Testis (tissue), 3 donors: ENCODE measurements around the gene MARVELD2. TPM values are rescaled to one million over a fixed set of nuclear protein-coding genes. Genes with fewer than 3 reads are reported as not detected.
A peak's percentile ranks its signal among the peaks of the same experiment; 100 is the strongest.
"Not testable (repeated sequence)": the region's sequence is repeated elsewhere in the genome, so short reads cannot be mapped to it uniquely, and the experiment has no call there.

Source experiments
- DNase-seq: peaks from one replicate; pipeline ENCODE4 v3.0.0-alpha.2; 2019
- H3K27ac ChIP-seq, 2 donors: fragments of 200-600 bp; sonication (generic); one replicate each; pipeline ENCODE4 v1.5.1; 2019
- H3K27me3 ChIP-seq: fragments of 200-600 bp; sonication (generic); one replicate; pipeline ENCODE4 v1.5.1; 2019
- H3K36me3 ChIP-seq: fragments of 200-600 bp; sonication (generic); one replicate; pipeline ENCODE4 v1.5.1; 2017; ENCODE audit warnings: low read depth; ENCODE audit errors: missing control alignments
- H3K4me1 ChIP-seq: fragments of 200-600 bp; sonication (generic); one replicate; pipeline ENCODE4 v1.5.1; 2019
- H3K4me3 ChIP-seq, 2 donors: fragments of 200-600 bp; sonication (generic); one replicate each; pipeline ENCODE4 v1.5.1; 2017 to 2019
- H3K9me3 ChIP-seq: fragments of 200-600 bp; sonication (generic); one replicate; pipeline ENCODE4 v1.5.1; 2017
- POLR2A ChIP-seq: fragments of 450-650 bp; IDR thresholded peaks from one replicate; pipeline ENCODE4 v1.6.1; 2017; ENCODE audit warnings: antibody characterized with exemption, mild to moderate bottlenecking, moderate library complexity
- whole genome bisulfite sequencing, 2 donors: methylation state at CpG; one replicate each; pipeline ENCODE4 v1.1.5; 2018; 5-methylcytosine and 5-hydroxymethylcytosine counted together
- intact Hi-C: fragments of 100-400 bp; cut with DNase I; formaldehyde crosslinking; loops from one replicate; pipeline ENCODE4 v1.15.1; 2023; ENCODE audit warnings: low total_unique reads
- polyA plus RNA-seq: library from polyadenylated mRNA; stranded (reverse); fragments of 350-450 nt; fragmentation: Illumina TruSeq; extraction: RNeasy Lipid Tissue Mini Kit (QIAGEN cat#74804); gene quantifications from one replicate; pipeline ENCODE4 v1.2.3, GENCODE V29; 2014; ENCODE audit warnings: low read depth, low replicate concordance; ENCODE audit not compliant: insufficient read depth
- total RNA-seq, 2 donors: library from RNA; depleted of rRNA; stranded (reverse); fragments of >200 nt; gene quantifications; one replicate each; pipeline ENCODE4 v1.2.3, GENCODE V29; 2016
- TF ChIP-seq, protein P1 (sequence below), 3 experiments: fragments of 450-650 bp in 2 of 3; fragments of 200-600 bp in 1 of 3; sonication (generic) in 1 of 3; IDR thresholded peaks; one replicate each; pipeline ENCODE4 v1.5.1; 2016 to 2019; ENCODE audit warnings: antibody characterized with exemption in 3 of 3, mild to moderate bottlenecking in 2 of 3, moderate library complexity in 1 of 3

The MARVELD2 gene
- total and polyA plus RNA-seq, 3 donors from 2014 or later = 5.5 to 6.9 (median 5.9) TPM

DNA sequence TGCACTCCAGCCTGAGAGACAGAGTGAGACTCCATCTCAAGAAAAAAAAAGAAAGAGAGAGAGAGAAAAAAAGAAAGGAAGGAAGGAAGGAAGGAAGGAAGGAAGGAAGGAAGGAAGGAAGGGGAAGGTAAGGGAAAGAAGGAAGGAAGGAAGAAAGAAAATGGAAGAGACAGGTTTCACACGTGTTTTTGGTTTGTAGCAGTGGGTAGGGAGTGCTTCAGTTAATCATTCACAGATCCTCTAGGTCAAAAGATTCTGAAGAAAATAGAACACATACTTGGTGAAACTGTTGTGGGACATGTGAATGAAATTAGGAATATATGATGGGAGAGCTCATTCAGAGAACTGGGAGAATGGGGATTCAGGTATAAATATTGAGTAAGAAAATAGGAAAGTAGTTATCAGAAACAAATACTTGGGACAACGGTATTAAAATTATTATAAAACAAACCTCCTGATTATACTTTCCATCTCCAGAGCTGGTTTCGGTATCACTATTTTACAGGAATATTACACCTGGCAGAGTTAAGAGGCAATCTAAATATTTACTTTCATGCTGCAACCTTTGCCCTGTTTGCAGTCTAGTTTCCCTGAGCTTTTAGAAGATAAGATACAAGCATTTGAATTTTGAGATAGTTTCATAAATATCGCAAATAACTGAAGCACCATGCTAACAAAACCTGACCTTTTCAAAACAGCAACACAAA, 37.2 kb downstream of the MARVELD2 start:
- no peak for DNase-seq
- H3K36me3 ChIP-seq = no peaks in the 10 kb centered on the region
- peaks cover 4% of the 10 kb centered on the region for H3K4me1 ChIP-seq
- no peak overlapping the region for H3K4me3 ChIP-seq
- no peaks in the 10 kb centered on the region for H3K27me3 ChIP-seq
- no peaks in the 10 kb centered on the region for H3K9me3 ChIP-seq
- no peak for TF ChIP-seq POLR2A
- TF ChIP-seq, protein P1, sequence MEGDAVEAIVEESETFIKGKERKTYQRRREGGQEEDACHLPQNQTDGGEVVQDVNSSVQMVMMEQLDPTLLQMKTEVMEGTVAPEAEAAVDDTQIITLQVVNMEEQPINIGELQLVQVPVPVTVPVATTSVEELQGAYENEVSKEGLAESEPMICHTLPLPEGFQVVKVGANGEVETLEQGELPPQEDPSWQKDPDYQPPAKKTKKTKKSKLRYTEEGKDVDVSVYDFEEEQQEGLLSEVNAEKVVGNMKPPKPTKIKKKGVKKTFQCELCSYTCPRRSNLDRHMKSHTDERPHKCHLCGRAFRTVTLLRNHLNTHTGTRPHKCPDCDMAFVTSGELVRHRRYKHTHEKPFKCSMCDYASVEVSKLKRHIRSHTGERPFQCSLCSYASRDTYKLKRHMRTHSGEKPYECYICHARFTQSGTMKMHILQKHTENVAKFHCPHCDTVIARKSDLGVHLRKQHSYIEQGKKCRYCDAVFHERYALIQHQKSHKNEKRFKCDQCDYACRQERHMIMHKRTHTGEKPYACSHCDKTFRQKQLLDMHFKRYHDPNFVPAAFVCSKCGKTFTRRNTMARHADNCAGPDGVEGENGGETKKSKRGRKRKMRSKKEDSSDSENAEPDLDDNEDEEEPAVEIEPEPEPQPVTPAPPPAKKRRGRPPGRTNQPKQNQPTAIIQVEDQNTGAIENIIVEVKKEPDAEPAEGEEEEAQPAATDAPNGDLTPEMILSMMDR (IDR thresholded peaks at IDR 0.05) = no peak
- intact Hi-C loops = no loop called here
- no peak overlapping the region for H3K27ac ChIP-seq
- 83 to 87% methylated on average over 4 of the region's 4 CpGs for WGBS, 2 donors

GRCh38 chr5:69453487-69453886, 38.6 kb downstream of the MARVELD2 start:
- H3K36me3 ChIP-seq, H3K4me1 ChIP-seq, H3K27ac ChIP-seq, H3K27me3 ChIP-seq, intact Hi-C loops, DNase-seq, H3K4me3 ChIP-seq, H3K9me3 ChIP-seq: not testable (repeated sequence)
- WGBS, 2 donors = 74 to 79% methylated on average over 3 of the region's 3 CpGs

DNA sequence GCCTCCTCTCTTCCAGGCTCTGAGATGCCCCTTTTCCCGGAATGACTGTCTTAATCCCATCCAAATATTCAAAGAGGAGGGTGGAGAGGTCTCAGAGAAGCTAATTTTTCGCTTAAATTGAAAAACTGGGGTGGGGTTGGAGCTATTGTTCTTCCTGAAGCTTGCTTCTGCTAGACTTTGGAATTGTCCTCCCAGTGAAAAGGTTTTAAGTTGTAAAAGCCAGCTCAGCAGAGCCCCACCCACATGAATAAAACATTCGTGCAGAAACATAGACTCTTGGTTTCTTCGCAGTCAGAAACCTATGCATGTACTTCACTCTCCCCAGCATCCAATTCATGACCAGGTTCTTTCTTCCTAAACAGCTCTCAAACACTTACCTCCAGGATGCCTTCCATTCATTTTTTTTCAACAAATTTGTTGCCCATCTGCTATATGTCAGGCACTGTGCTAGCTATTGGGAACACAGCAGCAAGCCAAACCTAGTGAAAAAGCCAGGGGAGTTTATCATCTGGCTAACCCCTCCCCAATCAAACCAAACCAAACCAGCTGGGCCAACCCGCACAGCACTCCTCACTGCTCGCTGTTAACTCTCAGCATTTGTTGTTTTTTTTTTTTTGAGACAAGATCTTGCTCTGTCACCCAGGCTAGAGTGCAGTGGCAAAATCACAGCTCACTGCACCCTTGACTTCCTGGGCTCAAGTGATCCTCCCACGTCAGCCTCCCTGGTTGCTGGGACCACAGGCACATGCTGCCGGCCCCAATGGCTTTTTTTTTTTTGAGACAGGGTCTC, 39.7 kb downstream of the MARVELD2 start:
- intact Hi-C loops = no loop called here
- H3K27me3 ChIP-seq = no peaks in the 10 kb centered on the region
- 54 to 58% methylated on average over 8 of the region's 8 CpGs for WGBS, 2 donors
- peak overlapping the region in 1 of 2 donors; percentile 65 for H3K27ac ChIP-seq
- H3K9me3 ChIP-seq = no peaks in the 10 kb centered on the region
- H3K36me3 ChIP-seq = no peaks in the 10 kb centered on the region
- no peak for DNase-seq
- peaks cover 4% of the 10 kb centered on the region for H3K4me1 ChIP-seq
- TF ChIP-seq POLR2A = no peak
- TF ChIP-seq, protein P1 (IDR thresholded peaks at IDR 0.05) = no peak
- no peak overlapping the region for H3K4me3 ChIP-seq

- H3K36me3 ChIP-seq, H3K9me3 ChIP-seq, H3K4me3 ChIP-seq, intact Hi-C loops, H3K27ac ChIP-seq, H3K27me3 ChIP-seq, H3K4me1 ChIP-seq: not testable (repeated sequence)
- peak; percentile 44 for DNase-seq
- 59 to 71% methylated on average over 7 of the region's 7 CpGs for WGBS, 2 donors
Measured at GRCh38 chr5:69455428-69455988, 40.6 kb downstream of the MARVELD2 start.

GRCh38 chr5:69462170-69462569, 47.3 kb downstream of the MARVELD2 start:
- no peaks in the 10 kb centered on the region for H3K9me3 ChIP-seq
- H3K27ac ChIP-seq = no peak overlapping the region
- no peaks in the 10 kb centered on the region for H3K36me3 ChIP-seq
- 88 to 100% methylated on average over 1 of the region's 1 CpG for WGBS, 2 donors
- H3K4me1 ChIP-seq = no peaks in the 10 kb centered on the region
- TF ChIP-seq, protein P1 (IDR thresholded peaks at IDR 0.05) = no peak
- TF ChIP-seq POLR2A = no peak
- DNase-seq = no peak
- no peaks in the 10 kb centered on the region for H3K27me3 ChIP-seq
- no peak overlapping the region for H3K4me3 ChIP-seq
- intact Hi-C loops = no loop called here

DNA sequence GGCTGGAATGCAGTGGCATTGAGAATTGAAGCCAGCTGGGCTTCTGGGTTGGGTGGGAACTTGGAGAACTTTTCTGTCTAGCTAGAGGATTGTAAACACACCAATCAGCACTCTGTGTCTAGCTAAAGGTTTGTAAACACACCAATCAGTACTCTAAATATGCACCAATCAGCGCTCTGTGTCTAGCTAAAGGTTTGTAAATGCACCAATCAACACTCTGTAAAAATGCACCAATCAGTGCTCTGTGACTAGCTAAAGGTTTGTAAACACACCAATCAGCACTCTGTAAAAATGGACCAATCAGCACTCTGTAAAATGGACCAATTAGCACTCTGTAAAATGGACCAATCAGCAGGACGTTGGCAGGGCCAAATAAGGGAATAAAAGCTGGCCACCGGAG, 51.5 kb downstream of the MARVELD2 start:
- H3K4me3 ChIP-seq, H3K4me1 ChIP-seq, H3K36me3 ChIP-seq, H3K27ac ChIP-seq, intact Hi-C loops, H3K9me3 ChIP-seq, H3K27me3 ChIP-seq: not testable (repeated sequence)
- 77 to 83% methylated on average over 3 of the region's 3 CpGs for WGBS, 2 donors
- DNase-seq = peak; percentile 36
